ENCODE data around the gene CLGN.

DNA sequence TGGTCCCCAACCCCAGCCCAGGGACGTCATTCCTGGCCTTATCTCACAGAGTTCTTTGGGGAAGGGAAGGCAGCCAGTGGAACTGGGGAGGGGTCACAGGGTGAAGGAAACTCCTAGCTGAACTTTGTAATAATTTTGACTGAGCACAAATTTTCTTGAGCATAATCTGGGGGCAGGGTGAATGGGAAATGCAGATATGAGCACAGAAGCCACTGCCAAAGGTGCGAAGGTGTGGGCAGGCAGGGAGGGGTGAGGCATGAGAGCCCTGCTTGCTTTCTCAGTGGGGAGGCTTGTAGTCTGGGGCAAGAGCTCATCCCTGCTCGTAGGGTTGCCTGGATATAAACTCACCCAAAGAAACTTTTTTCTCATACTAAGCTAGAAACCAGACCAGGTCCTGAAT, 35.7 kb upstream of the CLGN start:
- TF ChIP-seq POLR2A (IDR thresholded peaks at IDR 0.05; ENCODE audit: low read depth, low read length) (no peak), POLR2AphosphoS5 (IDR thresholded peaks at IDR 0.05; ENCODE audit: low read depth, low read length) (no peak)
